Glutamatergic neuron (in vitro differentiated cells): ENCODE data around the gene NDUFV2. TPM values are rescaled to one million over a fixed set of nuclear protein-coding genes. Genes with fewer than 3 reads are reported as not detected.

Experiments used
- DNase-seq: peaks from one replicate; pipeline ENCODE4 v3.0.0; 2022
- H3K27ac Mint-ChIP-seq: one replicate; pipeline ENCODE4 v1.8.0; 2020; ENCODE audit warnings: mild to moderate bottlenecking, mixed read lengths, inconsistent platforms; ENCODE audit not compliant: unreplicated experiment
- H3K27me3 Mint-ChIP-seq: one replicate; pipeline ENCODE4 v1.8.0; 2020; ENCODE audit warnings: mild to moderate bottlenecking, moderate library complexity, mixed read lengths, inconsistent platforms; ENCODE audit not compliant: unreplicated experiment
- H3K36me3 Mint-ChIP-seq: one replicate; pipeline ENCODE4 v1.8.0; 2020; ENCODE audit warnings: mild to moderate bottlenecking, mixed read lengths, inconsistent platforms; ENCODE audit not compliant: unreplicated experiment
- H3K4me1 Mint-ChIP-seq: one replicate; pipeline ENCODE4 v1.8.0; 2020; ENCODE audit warnings: mild to moderate bottlenecking, low read depth, mixed read lengths, inconsistent platforms; ENCODE audit not compliant: unreplicated experiment
- H3K4me3 Mint-ChIP-seq: one replicate; pipeline ENCODE4 v1.8.0; 2020; ENCODE audit warnings: mild to moderate bottlenecking, mixed read lengths, inconsistent platforms; ENCODE audit not compliant: unreplicated experiment
- H3K9me3 Mint-ChIP-seq: one replicate; pipeline ENCODE4 v1.8.0; 2020; ENCODE audit warnings: mild to moderate bottlenecking, moderate library complexity, mixed read lengths, inconsistent platforms; ENCODE audit not compliant: unreplicated experiment
- CTCF ChIP-seq: fragments of 200-600 bp; sonication (generic); IDR thresholded peaks from one replicate; pipeline ENCODE4 v1.5.0; 2021; ENCODE audit not compliant: partially characterized antibody, unreplicated experiment
- total RNA-seq: library from RNA; stranded (reverse); fragmentation: NEBNext Ultra II Directional; extraction: Animal tissue kit (Norgen Biotek cat#: 25700); gene quantifications from one replicate; pipeline ENCODE4 v1.2.1, GENCODE V29; 2021; ENCODE audit not compliant: unreplicated experiment

Gene NDUFV2
- total RNA-seq, 1 donor from 2014 or later: 133 TPM

- no peak for DNase-seq
- H3K4me3 Mint-ChIP-seq: peak overlapping the region; percentile 69
- no peak for TF ChIP-seq CTCF
- peaks cover 12% of the 10 kb centered on the region for H3K9me3 Mint-ChIP-seq
- no peak overlapping the region for H3K27ac Mint-ChIP-seq
- H3K4me1 Mint-ChIP-seq: peaks cover 21% of the 10 kb centered on the region
- H3K36me3 Mint-ChIP-seq: no peaks in the 10 kb centered on the region
- H3K27me3 Mint-ChIP-seq: peaks cover 3% of the 10 kb centered on the region
These were observed 37.0 kb downstream of the NDUFV2 start for GRCh38 chr18:9139400-9140039.

- TF ChIP-seq CTCF: no peak
- H3K36me3 Mint-ChIP-seq: no peaks in the 10 kb centered on the region
- no peak for DNase-seq
- H3K4me1 Mint-ChIP-seq: peaks cover 18% of the 10 kb centered on the region
- H3K4me3 Mint-ChIP-seq: no peak overlapping the region
- peaks cover 10% of the 10 kb centered on the region for H3K9me3 Mint-ChIP-seq
- H3K27me3 Mint-ChIP-seq: peaks cover 3% of the 10 kb centered on the region
- no peak overlapping the region for H3K27ac Mint-ChIP-seq
These were observed 37.9 kb downstream of the NDUFV2 start for GRCh38 chr18:9140381-9140780.

- Mint-ChIP-seq H3K36me3 (no peaks in the 10 kb centered on the region), H3K4me3 (no peak overlapping the region), H3K4me1 (peaks cover 14% of the 10 kb centered on the region), H3K27ac (no peak overlapping the region), H3K27me3 (peaks cover 3% of the 10 kb centered on the region), H3K9me3 (peaks cover 6% of the 10 kb centered on the region)
- no peak for TF ChIP-seq CTCF
- DNase-seq: no peak
These were observed 38.5 kb downstream of the NDUFV2 start for GRCh38 chr18:9140984-9141383.

GRCh38 chr18:9146224-9146623 is 43.7 kb downstream of the NDUFV2 start:
- Mint-ChIP-seq H3K27ac (no peak overlapping the region), H3K27me3 (no peaks in the 10 kb centered on the region), H3K36me3 (no peaks in the 10 kb centered on the region), H3K4me1 (peaks cover 14% of the 10 kb centered on the region), H3K9me3 (no peaks in the 10 kb centered on the region), H3K4me3 (no peak overlapping the region)
- no peak for DNase-seq
- no peak for TF ChIP-seq CTCF

GRCh38 chr18:9147440-9148202 is 45.1 kb downstream of the NDUFV2 start:
- no peak overlapping the region for H3K4me3 Mint-ChIP-seq
- no peaks in the 10 kb centered on the region for H3K27me3 Mint-ChIP-seq
- no peak for TF ChIP-seq CTCF
- H3K27ac Mint-ChIP-seq: no peak overlapping the region
- H3K36me3 Mint-ChIP-seq: no peaks in the 10 kb centered on the region
- DNase-seq: no peak
- H3K4me1 Mint-ChIP-seq: peaks cover 14% of the 10 kb centered on the region
- H3K9me3 Mint-ChIP-seq: no peaks in the 10 kb centered on the region
